GM21526 (cell line): ENCODE measurements around the gene NIM1K.
A peak's percentile ranks its signal among the peaks of the same experiment; 100 is the strongest.
"Not testable (repeated sequence)": the region's sequence is repeated elsewhere in the genome, so short reads cannot be mapped to it uniquely, and the experiment has no call there.

Source experiments
- ATAC-seq: cut with Tn5 transposase; IDR thresholded peaks from one replicate; pipeline ENCODE4 v1.9.1; 2021; ENCODE audit warnings: moderate library complexity; ENCODE audit not compliant: unreplicated experiment, low FRiP score

Gene NIM1K

DNA sequence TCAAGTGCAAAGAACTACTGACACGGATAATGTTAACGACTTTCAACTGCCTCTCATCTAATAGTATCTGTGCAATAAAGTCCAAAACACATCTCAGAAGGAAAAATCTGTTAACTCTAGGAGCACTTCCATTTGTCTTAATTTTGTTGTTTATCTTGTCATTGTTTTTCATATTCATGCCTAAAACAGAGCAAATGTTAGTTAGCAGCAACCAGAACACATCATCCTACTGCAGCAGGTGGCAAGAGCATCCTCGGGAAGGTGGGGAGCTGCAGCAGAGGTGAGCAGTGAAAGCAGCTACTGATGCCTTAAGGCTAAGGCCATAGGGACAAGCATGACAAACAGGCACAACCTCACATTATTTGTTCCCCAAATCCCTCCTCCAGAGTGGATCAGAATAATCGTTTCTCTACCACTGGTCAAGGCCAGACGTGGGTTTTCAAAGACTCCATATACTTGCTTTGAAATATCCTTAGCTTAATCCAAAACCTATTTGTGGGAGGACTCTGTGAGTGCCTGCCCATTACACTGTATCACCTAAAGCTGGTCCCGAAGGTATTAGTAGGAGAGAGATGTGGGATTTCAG is 120.1 kb downstream of the NIM1K start:
- ATAC-seq, result no peak

DNA sequence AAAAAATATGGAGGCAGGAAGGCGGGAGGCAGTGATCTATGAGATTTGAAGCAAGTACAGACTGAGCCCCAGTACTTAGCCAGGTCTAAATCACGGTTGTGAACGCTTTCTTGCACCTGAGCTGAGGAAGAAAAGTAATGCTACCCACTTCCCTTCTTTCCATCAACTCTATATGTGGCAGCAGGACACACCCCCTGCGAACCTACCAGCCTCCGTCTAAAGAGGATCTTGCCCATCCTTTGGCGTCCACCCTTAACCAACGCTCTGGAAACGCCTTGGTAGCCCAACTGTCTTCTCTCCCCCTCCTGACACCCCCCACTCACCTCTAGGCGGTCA is 120.6 kb downstream of the NIM1K start:
- ATAC-seq, result peak; percentile 1

DNA sequence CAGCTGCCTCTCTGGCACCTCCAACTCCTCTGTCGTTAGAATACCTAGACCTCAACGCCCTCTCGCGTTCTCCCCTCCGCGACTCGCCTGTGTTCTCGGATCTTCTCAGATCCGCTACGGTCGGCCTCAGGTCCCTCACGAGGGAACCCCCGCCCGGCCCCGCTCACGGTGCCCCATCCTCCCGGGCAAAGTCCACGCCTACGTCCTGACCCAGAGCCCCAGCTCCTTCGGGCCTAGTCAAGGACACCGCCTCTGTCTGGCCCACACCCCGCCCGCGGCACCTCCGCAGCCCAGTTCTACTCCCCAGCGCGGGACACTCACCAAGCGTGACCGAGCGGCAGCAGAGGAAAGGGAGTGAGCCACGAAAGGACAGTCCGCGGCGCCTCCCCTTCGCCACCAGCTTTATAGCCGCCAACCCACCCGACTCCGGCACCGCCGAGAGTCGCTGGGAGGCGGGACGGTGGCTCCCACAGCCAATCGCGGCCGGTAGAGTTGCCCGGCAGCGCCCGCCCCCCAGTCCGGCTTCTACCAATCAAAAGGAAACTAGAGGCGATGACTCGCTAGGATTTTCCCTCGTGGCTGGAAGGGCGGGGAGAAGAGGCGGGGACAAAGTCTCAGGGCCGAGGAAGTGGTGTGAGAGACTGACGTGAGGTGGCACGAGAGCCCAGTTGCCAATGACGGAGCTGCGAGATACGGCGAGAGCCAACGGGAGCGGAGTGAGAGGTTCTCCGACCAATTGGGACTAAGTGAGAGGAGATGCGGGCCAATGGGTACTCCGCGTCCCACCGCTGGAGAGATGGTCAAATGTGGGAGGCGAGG is 121.2 kb downstream of the NIM1K start, which contains the start of gene HMGCS1:
HMGCS1 (minus strand) TSS at position 378 of the 819 bp plus-strand sequence. CDS start 14,447 bp downstream, outside the sequence.
- ATAC-seq, result peak; percentile 95

DNA sequence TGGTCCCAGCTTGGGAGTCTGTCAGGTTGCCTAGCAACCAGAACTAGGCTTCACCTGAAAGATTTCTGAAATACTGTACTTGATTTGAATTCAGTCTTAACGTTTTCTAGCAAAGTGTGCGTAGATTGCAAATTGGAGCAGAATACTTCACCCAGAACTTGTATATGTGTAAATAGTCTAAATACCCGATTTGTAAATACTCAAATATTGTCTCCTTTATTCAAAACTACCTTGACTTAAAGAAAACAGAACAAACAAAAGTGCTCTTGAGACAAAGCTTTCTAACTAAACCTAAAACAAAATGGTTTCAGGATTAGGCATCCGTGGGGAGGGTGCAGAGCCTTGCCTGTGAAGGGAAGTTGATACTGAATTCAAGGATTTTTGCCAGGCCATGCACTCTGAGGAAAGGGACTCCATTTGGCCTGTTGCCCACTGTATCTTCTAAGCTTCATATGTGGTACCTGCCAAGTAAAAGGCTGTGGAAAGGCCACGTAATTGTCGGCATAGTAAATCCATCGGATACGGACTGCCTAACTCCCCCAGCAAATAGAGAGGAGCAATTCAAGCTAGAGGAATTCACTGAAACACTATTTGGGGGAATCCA is 121.9 kb downstream of the NIM1K start:
- ATAC-seq, result no peak

DNA sequence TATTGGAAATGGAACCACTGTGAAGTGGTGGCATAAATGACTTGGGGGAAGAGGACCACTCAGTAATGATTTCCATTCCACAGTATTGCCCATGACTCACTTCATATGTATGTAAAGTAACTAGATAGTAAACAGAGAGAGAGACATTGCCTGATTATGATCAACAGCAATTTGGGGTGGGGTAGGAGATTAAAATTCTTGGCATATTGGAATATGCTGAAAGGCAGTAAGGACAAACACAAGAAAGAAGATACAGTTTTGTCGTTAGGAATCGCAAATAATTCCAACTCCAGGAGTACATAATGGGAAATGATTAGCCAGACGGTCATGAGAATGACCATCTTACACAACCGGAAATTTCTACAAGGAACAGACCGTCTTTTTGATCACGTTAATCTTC is 122.7 kb downstream of the NIM1K start:
- ATAC-seq, result no peak

DNA sequence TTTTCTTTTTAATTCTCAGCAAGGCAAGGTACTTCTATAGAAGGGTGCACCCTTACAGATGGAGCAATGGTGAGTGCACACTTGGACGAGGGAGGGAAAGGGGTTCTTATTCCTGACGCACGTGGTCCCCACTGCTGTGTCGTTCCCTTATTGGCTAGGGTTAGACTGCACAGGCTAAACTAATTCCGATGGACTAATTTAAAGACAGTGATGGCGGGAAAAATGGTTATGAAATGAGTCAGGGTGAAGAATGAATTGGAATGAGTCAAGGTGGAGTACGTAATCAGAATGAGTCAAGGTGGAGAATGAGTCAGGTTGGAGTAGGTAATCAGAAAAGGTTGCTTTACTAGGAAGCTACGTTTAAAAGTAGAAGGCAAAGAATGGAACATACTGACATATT is 123.2 kb downstream of the NIM1K start:
- no peak for ATAC-seq

DNA sequence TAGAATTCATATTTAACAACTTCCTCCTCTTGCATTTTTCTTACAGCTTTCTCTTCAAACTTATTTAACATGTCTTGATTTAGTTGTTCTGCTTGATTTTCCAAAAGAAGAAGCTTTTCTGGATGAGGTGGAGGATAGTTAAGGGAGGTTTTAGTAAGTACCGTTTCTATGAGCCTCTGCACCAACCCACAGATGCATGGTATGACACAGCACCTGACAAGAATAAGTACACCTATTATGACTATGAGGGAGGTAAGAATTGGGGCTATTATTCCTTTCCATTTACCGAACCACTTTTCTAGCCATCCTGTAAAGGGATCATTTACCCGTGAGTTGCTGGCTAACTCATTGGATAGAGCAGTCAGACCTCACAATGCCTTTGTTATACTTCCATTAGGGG is 123.7 kb downstream of the NIM1K start:
- no peak for ATAC-seq

DNA sequence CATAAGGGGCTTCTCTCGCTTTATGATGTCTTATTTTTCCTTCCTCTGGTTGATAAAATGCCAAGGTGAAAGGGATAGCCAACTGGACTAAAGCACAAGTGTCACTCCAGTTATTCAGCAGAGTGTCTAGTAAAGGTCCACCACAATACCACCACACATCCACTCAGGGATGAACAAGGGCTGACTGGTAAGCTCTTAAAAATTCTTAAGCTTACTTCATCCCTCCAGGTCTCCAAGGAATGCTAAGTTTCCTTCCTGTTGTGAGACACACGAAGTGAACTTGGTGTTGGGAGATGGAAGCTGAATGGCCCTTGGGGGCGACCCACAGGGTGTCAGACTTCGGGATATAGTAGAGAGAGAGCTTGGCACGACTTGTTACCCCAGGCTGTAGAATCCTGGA is 124.4 kb downstream of the NIM1K start:
- ATAC-seq, result no peak

DNA sequence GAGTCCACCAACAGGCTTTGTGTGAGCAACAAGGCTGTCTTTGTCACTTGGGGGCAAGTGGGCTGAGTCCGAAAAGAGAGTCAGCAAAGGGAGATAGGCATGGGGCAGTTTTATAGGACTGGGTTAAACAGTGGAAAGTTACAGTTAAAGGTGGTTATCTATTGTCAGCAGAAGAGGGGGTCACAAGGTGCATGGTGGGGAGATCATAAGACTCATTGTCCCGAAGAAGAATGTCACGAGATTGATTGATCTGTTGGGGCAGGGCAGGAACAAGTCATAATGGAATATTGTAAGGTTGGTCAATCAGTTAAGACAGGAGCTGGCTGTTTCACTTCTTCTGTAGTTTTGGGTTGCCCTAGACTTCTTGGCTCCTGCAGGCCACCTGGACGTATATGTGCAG is 128.8 kb downstream of the NIM1K start:
- ATAC-seq, result no peak

DNA sequence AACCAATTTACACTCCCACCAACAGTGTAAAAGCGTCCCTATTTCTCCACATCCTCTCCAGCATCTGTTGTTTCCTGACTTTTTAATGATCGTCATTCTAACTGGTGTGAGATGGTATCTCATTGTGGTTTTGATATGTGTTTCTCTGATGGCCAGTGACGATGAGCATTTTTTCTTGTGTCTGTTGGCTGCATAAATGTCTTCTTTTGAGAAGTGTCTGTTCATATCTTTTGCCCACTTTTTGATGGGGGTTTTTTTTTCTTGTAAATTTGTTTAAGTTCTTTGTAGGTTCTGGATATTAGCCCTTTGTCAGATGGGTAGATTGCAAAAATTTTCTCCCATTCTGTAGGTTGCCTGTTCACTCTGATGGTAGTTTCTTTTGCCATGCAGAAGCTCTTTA is 131.5 kb downstream of the NIM1K start:
- not testable (repeated sequence) for ATAC-seq

DNA sequence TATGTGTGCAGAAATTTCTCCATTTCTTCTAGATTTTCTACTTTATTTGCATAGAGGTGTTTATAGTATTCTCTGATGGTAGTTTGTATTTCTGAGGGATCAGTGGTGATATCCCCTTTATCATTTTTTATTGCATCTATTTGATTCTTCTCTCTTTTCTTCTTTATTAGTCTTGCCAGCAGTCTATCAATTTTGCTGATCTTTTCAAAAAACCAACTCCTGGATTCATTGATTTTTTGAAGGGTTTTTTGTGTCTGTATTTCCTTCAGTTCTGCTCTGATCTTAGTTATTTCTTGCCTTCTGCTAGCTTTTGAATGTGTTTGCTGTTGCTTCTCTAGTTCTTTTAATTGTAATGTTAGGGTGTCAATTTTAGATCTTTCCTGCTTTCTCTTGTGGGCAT is 133.6 kb downstream of the NIM1K start:
- not testable (repeated sequence) for ATAC-seq
